GM18507 (cell line): ENCODE measurements around the gene PLP2.
A peak's percentile ranks its signal among the peaks of the same experiment; 100 is the strongest.
"Not testable (repeated sequence)": the region's sequence is repeated elsewhere in the genome, so short reads cannot be mapped to it uniquely, and the experiment has no call there.

Experiments
- DNase-seq: peaks from one replicate; pipeline ENCODE4 v3.0.0; 2011; ENCODE audit warnings: low read depth; ENCODE audit not compliant: insufficient read length; ENCODE audit errors: extremely low spot score
- FAIRE-seq: peaks from 2 replicates; lab custom pipeline; 2011; peaks lifted over from hg19 to GRCh38; lab: Jason Lieb, UNC

Gene PLP2, protein sequence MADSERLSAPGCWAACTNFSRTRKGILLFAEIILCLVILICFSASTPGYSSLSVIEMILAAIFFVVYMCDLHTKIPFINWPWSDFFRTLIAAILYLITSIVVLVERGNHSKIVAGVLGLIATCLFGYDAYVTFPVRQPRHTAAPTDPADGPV

DNA sequence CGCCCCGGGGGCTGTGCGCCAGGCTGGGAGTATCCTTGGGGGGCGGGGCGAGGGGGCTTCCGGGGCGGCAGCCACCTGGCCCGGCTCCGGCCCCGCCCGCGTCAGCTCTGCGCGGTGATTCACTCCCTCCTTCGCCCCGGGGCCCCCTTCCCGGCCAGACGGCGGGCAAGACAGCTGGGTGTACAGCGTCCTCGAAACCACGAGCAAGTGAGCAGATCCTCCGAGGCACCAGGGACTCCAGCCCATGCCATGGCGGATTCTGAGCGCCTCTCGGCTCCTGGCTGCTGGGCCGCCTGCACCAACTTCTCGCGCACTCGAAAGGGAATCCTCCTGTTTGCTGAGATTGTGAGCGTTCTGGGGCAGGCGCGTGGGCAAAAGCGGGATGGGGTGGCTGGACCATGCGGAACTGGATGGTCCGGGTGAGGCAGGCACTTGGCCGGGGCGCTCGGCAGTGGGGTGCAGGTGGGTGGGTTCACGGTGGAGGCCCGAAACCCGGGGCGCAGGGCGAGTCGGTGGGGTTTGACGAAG is at the start of gene PLP2:
Gene PLP2, plus strand, starts transcription at position 147 of the 528 bp plus-strand sequence. Its CDS starts 103 bp downstream, at position 250.
- DNase-seq (no peak), FAIRE-seq (peak; percentile 93)

DNA sequence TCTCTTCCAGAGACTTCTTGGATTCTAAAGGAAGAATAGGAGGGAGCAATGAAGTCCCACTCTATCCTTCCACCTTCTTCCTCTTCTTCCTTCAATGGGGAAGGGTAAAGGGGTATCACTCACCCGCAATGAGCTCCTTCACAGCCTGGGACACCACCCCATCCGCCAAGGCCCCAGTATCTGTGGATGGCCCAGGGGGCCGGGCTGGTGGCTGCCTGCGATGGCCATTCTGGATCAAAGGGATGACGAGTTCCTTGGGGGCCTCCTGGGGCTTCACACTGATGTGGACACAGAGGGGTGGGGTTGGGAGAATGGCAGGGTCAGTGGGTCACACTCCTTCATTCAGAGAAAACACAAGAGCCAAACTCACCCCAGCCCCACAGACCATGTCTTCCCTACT is 49.2 kb upstream of the PLP2 start:
- no peak for FAIRE-seq
- no peak for DNase-seq

DNA sequence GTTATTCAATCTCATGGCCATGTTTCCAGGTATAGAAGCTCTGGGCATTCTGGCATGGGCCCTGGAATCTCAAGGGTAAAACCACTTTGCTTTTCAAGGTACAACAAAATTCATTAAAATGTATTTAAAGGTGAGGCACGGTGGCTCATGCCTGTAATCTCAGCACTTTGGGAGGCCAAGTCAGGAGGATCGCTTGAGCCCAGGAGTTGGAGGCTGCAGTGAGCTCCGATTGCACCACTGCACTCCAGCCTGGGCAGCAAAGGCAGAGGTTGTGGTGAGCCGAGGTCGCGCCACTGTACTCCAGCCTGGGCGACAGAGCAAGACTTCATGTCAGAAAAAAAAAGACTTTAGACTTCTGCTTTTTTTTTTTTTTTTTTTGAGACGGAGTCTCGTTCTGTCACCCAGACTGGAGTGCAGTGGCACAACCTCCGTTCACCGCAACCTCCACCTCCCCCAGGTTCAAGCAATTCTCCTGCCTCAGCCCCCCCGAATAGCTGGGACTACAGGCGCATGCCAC is 43.9 kb upstream of the PLP2 start:
- not testable (repeated sequence) for FAIRE-seq, DNase-seq

DNA sequence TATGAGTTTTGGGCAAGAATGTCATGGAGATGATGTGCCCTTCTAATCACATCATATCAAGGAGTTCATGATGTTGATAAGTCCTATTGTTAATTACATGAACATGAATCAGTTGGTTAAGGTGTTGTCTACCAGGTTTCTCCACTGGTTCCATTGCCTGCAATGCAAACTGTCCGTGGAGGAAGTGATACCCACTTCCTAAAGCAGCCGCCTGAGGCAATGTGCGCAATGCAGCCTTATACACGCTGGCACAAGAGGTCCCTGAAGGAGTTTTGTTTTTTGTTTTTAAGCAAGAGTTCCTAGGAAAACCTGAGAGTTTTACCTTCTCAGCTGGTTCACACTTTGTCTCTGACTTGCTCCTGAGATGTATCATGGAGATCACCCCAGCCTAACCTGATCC is 42.3 kb upstream of the PLP2 start:
- FAIRE-seq, result peak; percentile 39
- no peak for DNase-seq

DNA sequence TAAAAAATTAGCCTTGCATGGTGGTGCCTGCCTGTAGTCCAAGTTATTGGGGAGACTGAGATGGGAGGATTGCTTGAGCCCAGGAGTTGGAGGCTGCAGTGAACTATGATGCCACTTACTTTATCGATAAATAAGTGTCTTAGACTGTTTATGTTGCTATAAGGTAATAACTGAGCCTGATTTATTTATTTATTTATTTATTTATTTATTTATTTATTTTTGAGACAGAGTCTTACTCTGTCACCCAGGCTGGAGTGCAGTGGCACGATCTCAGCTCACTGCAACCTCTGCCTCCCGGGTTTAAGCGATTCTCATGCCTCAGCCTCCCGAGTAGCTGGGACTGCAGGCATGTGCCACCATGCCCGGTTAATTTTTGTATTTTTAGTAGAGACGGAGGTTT is 39.4 kb upstream of the PLP2 start:
- not testable (repeated sequence) for FAIRE-seq, DNase-seq

DNA sequence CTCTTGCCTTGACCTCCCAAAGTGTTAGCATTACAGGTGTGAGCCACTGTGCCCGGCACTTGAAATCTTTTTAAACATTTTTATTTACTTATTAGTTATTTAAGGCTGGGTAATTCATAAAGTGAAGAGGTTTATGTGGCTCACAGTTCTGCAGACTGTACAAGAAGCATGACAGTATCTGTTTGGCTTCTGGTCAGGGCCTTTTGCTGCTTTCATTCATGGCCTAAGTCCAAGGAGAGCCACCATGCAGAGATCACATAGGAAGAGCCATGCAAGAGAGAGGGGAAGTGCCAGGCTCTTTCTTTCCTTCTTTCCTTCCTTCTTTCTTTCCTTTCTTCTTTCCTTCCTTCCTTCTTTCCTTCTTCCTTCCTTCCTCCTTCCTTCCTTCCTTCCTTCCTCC is 37.9 kb upstream of the PLP2 start:
- no peak for DNase-seq
- no peak for FAIRE-seq

DNA sequence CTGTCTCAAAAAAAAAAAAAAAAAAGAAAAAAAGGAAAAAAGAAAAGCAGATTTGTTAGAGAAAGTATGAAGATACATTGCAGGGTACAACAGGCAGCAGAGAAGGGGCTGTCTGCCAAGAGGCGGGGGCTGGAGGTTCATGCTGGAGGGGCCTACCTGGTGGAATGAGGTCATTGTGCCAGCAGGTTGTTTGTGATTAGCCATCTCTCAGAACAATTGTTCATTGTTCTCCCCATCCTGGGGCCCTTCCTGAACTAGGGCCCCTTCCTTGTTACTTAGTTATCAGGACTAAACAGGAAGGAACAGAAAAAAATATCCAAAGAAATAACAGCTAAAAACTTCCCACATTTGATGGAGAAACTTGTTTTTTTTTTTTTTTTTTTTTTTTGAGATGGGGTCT is 34.2 kb upstream of the PLP2 start:
- no peak for DNase-seq
- FAIRE-seq, result no peak

DNA sequence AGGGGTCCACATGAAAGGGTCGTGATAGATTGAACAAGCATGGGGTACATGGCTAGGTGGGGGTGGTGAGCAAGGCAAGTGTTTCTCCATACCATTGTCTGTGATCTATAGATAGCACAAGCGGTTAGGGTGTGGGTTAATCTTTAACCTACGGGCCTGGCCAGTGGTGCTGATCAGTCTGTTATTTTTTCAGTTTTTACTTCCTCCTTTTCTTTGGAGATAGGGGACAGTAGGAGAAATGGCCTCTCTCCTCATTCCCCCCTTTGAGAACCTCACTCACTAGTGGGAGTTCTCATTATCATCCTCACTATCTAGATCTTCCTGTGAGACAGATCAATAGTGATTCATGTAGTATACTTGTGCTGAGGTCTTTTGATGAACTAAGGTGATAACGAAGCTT is 32.0 kb upstream of the PLP2 start:
- DNase-seq (no peak), FAIRE-seq (no peak)

DNA sequence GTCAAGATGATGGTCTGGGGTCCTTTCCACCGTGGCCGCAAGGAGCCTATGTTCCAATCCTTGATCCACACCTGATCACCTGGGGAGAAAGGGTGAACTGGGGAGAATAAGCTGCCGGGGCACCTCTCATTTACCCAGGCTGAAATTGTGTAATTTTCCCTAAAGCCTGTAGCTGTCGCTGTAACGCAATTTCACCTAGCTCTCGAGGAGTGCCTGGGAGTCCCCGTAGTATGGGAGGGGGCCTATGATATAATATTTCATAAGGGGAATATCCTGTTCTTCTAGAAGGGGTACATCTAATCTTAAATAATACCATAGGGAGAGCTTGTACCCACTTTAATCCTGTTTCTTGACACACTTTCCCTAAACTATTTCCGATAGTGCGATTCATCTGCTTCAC is 29.4 kb upstream of the PLP2 start:
- not testable (repeated sequence) for FAIRE-seq, DNase-seq

DNA sequence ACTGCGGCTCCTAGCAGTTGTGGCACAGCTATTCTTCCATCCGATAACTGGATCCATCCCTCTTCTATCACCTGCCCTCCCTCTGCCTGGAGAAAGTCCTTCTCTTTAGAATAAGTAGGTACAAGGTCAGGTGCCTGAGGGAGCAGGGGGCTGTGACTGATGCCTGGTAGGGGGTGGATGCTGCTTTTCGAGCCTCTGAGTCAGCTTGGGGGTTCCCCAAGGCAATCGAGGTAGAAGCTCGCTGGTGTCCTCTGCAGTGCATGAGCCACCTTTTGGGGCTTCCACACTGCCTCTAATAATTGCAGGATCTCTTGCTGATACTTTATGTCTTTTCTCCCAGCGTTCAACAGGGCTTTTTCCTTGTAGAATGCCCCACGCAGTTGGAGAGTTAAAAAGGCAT is 28.5 kb upstream of the PLP2 start:
- not testable (repeated sequence) for FAIRE-seq, DNase-seq

DNA sequence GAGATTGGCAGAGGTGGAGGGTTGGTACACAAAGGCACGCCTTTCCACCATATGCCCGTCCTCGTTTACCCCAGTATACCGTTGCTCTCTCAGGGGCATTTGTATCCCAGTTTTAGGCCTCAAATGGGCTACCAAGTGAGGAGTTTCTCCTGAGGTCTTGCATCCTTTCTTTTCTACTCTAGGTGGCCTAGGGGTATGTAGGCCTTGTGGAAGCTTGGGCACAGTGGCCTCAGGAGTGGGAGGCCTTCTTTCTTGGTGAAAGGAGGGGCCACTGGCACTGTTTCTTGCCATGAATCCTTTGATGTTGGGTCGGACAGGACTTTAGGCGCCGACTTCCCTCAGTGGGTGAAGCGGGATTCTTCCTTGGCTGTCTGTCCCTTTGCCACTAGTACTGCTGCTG is 24.4 kb upstream of the PLP2 start:
- FAIRE-seq (no peak), DNase-seq (no peak)

DNA sequence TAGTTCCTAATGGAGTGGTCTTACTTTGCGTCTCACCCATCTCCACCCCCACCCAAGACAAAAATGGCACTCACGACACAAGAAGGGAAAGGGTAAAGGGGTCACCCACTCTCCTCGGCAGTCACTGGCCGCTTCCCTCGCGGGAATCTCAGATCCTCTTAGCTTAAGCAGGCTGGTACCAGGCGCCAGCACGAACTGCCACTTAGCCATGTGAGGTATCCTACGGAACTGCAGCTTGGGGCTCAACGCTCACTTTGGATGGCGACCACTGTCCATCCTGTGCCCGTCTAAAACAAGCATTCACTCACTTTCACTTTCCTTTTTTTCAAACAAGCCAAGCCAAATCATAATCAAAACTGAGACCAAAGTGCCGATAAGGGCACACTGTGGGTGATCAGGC is 23.8 kb upstream of the PLP2 start:
- FAIRE-seq (no peak), DNase-seq (no peak)

DNA sequence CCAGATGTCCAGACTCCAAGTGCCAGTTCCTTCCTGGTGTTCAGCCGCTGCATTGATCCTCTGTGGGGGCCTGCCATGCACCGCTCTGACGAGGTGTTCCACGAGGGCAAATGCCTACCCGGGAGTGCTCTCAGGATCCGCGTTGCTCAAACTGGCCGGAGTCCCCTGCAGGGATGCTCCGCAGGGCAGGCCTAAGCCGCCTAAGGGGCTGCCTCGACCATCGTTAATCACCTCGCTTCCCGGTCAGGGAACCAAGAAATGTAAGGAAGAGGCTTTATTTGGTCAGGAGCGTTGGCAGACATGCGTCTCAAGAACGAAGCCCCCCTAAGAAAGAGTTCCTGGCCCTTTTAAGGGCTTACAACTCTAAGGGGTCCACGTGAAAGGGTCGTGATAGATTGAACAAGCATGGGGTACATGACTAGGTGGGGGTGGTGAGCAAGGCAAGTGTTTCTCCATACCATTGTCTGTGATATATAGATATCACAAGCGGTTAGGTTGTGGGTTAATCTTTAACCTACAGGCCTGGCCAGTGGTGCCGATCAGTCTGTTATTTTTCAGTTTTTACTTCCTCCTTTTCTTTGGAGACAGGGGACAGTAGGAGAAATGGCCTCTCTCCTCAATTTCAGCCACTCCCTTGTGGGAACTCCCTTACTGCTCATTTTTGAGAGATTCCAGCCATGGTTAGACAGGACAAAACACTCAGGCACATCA is 23.2 kb upstream of the PLP2 start:
- FAIRE-seq, result not testable (repeated sequence)

DNA sequence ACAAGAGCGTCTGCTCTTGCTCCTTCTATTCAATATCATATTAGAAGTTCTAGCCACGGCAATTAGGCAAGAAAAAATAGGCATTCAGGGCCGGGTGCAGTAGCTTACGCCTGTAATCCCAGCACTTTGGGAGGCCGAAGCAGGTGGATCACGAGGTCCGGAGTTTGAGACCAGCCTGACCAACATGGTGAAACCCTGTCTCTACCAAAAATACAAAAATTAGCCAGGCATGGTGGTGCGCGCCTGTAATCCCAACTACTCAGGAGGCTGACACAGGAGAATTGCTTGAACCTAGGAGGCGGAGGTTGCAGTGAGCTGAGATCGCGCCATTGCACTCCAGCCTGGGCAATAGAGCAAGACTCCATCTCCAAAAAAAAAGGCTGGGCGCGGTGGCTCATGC is 22.4 kb upstream of the PLP2 start:
- not testable (repeated sequence) for FAIRE-seq, DNase-seq

More for the DNA sequence above, 23.2 kb upstream of the PLP2 start:
- not testable (repeated sequence) for DNase-seq

DNA sequence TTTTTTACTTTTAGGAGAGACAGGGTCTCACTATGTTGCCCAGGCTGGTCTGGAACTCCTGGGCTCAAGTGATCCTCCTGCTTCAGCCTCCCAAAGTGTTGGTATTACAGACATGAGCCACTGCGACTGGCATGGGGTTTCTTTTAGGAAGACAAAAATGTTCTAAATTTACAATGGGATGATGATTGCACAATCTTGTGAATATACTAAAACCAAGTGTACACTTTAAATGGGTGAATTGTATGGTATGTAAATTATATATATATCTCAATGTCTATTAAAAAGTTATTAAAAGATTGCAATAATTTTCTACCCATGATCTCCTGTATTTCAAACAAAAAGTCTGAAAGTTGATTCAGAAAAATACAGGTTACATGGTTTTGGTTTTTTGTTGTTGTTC is 18.2 kb upstream of the PLP2 start:
- FAIRE-seq, result no peak

DNA sequence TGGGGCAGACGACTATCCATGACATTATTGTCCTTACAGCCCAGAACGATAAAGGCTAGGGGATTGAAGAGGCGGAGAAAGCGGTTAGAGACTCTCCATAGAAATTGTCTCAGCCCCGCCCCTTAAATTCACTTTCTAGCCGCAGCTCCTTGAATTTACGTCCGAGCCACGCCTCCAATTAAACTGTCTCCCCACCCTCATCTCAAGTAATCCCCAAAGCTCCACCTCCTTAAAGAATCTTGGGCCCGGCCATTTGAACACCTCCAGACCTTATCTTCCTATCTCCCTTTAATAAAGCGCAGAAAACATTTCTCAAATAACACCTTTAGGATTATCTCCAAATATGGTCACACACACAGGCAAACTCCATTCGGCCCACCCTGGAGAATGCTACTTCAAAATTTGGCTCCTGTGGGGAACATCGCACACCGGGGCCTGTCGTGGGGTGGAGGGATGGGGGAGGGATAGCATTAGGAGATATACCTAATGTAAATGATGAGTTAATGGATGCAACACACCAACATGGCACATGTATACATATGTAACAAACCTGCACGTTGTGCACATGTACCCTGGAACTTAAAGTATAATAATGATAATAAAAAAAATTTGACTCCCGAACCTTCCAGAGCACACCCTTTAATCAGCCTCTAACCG is 16.3 kb upstream of the PLP2 start:
- no peak for DNase-seq
- FAIRE-seq, result peak; percentile 56

More for the DNA sequence above, 18.2 kb upstream of the PLP2 start:
- no peak for DNase-seq

DNA sequence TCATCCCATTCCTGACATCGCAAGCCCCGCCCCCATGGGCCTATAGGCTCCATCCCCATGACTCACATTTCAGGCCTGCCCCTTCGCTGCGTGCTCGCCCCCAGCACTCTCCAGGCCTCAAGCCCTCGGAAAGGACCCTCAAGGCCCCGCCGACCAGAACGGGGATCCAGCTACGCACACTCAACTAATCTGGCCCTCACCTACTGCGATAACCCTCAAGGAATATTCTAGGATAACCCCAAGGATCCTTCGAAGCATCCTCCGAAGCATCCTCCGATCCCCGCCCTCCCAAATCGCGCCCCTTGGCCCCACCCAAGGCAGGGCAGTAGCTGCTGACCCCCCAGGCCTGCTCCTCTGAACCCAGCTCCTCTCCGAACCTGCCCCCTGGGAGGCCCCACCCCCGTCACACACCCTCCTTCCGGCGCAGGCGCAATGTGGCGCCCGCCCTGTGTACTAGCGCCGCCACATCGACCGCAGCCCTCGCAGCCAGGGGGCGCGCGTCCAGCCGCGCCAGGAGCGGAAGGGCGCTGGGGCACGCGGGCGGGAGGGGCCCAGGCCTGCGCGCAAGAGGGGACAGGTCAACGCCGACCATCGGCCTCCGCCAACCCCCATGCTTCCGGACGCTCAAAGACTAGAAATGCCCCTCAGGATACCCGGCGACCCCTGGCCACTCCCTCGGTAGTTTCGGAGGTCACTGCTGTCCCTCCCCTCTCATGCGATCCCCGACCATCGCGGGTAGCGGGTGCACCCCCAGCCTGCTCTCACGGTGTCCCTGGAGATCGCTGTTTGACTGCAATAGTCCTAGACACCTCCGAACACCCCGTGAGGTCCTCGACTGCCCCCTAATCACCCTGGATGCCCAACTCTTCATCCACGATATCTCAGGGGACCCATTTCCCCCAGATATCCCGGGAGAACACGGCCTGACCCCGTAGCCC is 15.5 kb upstream of the PLP2 start:
- DNase-seq (peak; percentile 62), FAIRE-seq (no peak)

DNA sequence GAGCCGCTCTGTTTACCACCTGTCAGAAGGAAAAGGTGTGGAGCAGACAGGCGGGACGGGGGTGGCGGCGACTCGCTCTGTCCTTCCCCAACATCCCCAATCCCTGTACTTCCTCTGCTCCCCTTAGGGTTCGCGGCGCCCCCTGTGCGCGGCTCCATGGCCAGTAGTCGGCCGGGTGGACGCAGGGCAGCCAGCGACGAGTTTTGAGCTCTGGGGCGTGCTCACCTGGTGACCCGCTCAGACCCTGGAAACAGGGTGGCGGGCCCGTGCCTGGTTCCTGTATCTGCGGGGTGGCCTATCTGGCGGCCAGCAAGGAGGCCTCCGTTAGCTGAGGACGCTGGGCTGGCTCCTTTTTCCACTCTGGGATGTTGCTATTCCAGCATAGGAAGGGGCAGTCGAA is 14.5 kb upstream of the PLP2 start:
- no peak for FAIRE-seq
- no peak for DNase-seq

DNA sequence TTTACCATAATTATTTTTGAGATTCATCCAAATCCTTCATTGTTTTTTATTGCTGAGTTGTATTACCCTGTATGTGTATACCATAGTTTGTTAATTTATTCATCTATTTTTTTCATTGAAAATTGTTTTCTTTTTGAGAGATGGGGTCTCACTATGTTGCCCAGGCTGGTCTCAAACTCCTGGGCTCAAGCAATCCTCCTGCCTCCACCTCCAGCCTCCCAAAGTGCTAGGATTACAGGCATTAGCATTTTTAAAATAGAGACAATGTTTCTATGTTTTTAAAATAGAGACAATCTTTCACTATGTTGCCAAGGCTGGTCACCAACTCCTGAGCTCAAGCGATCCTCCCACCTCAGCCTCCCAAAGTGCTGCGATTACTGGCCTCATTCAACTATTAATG is 10.8 kb upstream of the PLP2 start:
- FAIRE-seq (no peak), DNase-seq (no peak)
